Fibroblast of skin of right biceps (primary cell): Measurements from ENCODE around the gene CD36.
A peak's percentile ranks its signal among the peaks of the same experiment; 100 is the strongest.

Experiments
- DNase-seq: peaks from one replicate; pipeline ENCODE4 v3.0.0-alpha.2; 2013

CD36 gene

GRCh38 chr7:80637911-80638765 lies at the start of gene CD36:
CD36 (plus strand) TSS chr7:80638642; CDS start chr7:80646741, 8,099 bp downstream.
- DNase-seq: no peak

- DNase-seq: no peak
Observed at GRCh38 chr7:80589631-80590030, 48.8 kb upstream of the CD36 start.

- no peak for DNase-seq
Observed at GRCh38 chr7:80591654-80592053, 46.8 kb upstream of the CD36 start.

- no peak for DNase-seq
Observed at GRCh38 chr7:80593869-80594586, 44.4 kb upstream of the CD36 start.

- DNase-seq: no peak
Observed at GRCh38 chr7:80596933-80597517, 41.4 kb upstream of the CD36 start.

- no peak for DNase-seq
Observed at GRCh38 chr7:80597875-80598274, 40.6 kb upstream of the CD36 start.

GRCh38 chr7:80600046-80600445 lies 38.4 kb upstream of the CD36 start:
- no peak for DNase-seq

- DNase-seq: no peak
Observed at GRCh38 chr7:80601999-80602398, 36.4 kb upstream of the CD36 start.

GRCh38 chr7:80603940-80604339 lies 34.5 kb upstream of the CD36 start:
- no peak for DNase-seq

GRCh38 chr7:80604436-80604835 lies 34.0 kb upstream of the CD36 start:
- no peak for DNase-seq

- no peak for DNase-seq
Observed at GRCh38 chr7:80607136-80607535, 31.3 kb upstream of the CD36 start.

GRCh38 chr7:80608336-80608735 lies 30.1 kb upstream of the CD36 start:
- no peak for DNase-seq

GRCh38 chr7:80609751-80610150 lies 28.7 kb upstream of the CD36 start:
- DNase-seq: no peak

GRCh38 chr7:80611353-80611752 lies 27.1 kb upstream of the CD36 start:
- DNase-seq: no peak

- DNase-seq: peak; percentile 66
Observed at GRCh38 chr7:80611779-80612178, 26.7 kb upstream of the CD36 start.

GRCh38 chr7:80612880-80613279 lies 25.6 kb upstream of the CD36 start:
- no peak for DNase-seq

- DNase-seq: no peak
Observed at GRCh38 chr7:80613519-80613918, 24.9 kb upstream of the CD36 start.

GRCh38 chr7:80614851-80615271 lies 23.6 kb upstream of the CD36 start:
- peak; percentile 50 for DNase-seq

GRCh38 chr7:80618096-80618495 lies 20.3 kb upstream of the CD36 start:
- DNase-seq: no peak

- no peak for DNase-seq
Observed at GRCh38 chr7:80619741-80620140, 18.7 kb upstream of the CD36 start.

GRCh38 chr7:80622541-80622940 lies 15.9 kb upstream of the CD36 start:
- peak; percentile 69 for DNase-seq

GRCh38 chr7:80623503-80624252 lies 14.8 kb upstream of the CD36 start:
- DNase-seq: no peak

GRCh38 chr7:80624763-80625162 lies 13.7 kb upstream of the CD36 start:
- no peak for DNase-seq
